SU-DHL-6 (cell line): ENCODE results near the gene PXK.
A peak's percentile ranks its signal among the peaks of the same experiment; 100 is the strongest.

Experiments
- H2AFZ ChIP-seq: fragments of 200-600 bp; sonication (generic); 2 replicates; pipeline ENCODE4 v1.6.1; 2014; ENCODE audit warnings: low read depth, mild to moderate bottlenecking, moderate library complexity, mixed read lengths, antibody characterized with exemption, low read length; ENCODE audit not compliant: severe bottlenecking
- H3F3A ChIP-seq: fragments of 200-600 bp; shearing (Covaris generic); 2 replicates; pipeline ENCODE4 v1.6.0; 2016; ENCODE audit warnings: antibody characterized with exemption, mild to moderate bottlenecking; ENCODE audit not compliant: insufficient read depth
- H3K27ac ChIP-seq: fragments of 200-600 bp; sonication (generic); 2 replicates; pipeline ENCODE4 v1.5.1; 2016; ENCODE audit warnings: low read depth, mild to moderate bottlenecking, low read length, moderate library complexity, mixed read lengths
- H3K27me3 ChIP-seq: fragments of 200-600 bp; sonication (generic), shearing (Covaris generic); 2 replicates; pipeline ENCODE4 v1.6.0; 2014; ENCODE audit warnings: mild to moderate bottlenecking, low read length
- H3K36me3 ChIP-seq: fragments of 200-600 bp; sonication (generic); 2 replicates; pipeline ENCODE4 v1.6.1; 2014; ENCODE audit warnings: mild to moderate bottlenecking, low read length, mixed read lengths
- H3K4me2 ChIP-seq: fragments of 300-600, 200-600 bp; shearing (Covaris generic), sonication (generic); 2 replicates; pipeline ENCODE4 v1.6.0; 2014; ENCODE audit warnings: low read length, low read depth, mild to moderate bottlenecking; ENCODE audit not compliant: poor library complexity, severe bottlenecking
- H3K4me3 ChIP-seq: fragments of 200-600 bp; sonication (generic); 2 replicates; pipeline ENCODE4 v1.5.1; 2014; ENCODE audit warnings: antibody characterized with exemption, low read length, mild to moderate bottlenecking, mixed read lengths; ENCODE audit not compliant: insufficient read depth, poor library complexity, severe bottlenecking
- H3K79me2 ChIP-seq: fragments of 200-600 bp; sonication (generic); 2 replicates; pipeline ENCODE4 v1.6.1; 2014; ENCODE audit warnings: mild to moderate bottlenecking, low read length, moderate library complexity; ENCODE audit not compliant: insufficient read depth
- H3K9ac ChIP-seq: fragments of 200-600 bp; sonication (generic); 2 replicates; pipeline ENCODE4 v1.7.0; 2014; ENCODE audit warnings: mild to moderate bottlenecking, low read length
- H3K9me2 ChIP-seq: fragments of 200-600 bp; sonication (generic); replicated peaks from 2 replicates; pipeline ENCODE4 v1.6.1; 2014; ENCODE audit warnings: low read length; ENCODE audit not compliant: insufficient read depth
- H3K9me3 ChIP-seq: fragments of 200-600 bp; sonication (generic); 2 replicates; pipeline ENCODE4 v1.6.1; 2014; ENCODE audit warnings: low read length, mixed read lengths; ENCODE audit not compliant: insufficient read depth
- H4K20me1 ChIP-seq: fragments of 200-600 bp; sonication (generic); 2 replicates; pipeline ENCODE4 v1.6.1; 2014; ENCODE audit warnings: low read depth, mild to moderate bottlenecking, antibody characterized with exemption, low read length, moderate library complexity, mixed read lengths
- EZH2phosphoT487 ChIP-seq: fragments of 200-600 bp; sonication (generic), shearing (Covaris generic); conservative IDR thresholded peaks from 2 replicates; pipeline ENCODE4 v1.6.1; 2018; ENCODE audit warnings: mild to moderate bottlenecking, antibody characterized with exemption, low read length, moderate library complexity, mixed read lengths
- TF ChIP-seq, protein P1 (sequence below): fragments of 200-600 bp; sonication (generic); IDR thresholded peaks from one replicate; pipeline ENCODE4 v1.5.1; 2017; ENCODE audit warnings: antibody characterized with exemption, mild to moderate bottlenecking, low read length, moderate library complexity; ENCODE audit not compliant: insufficient read depth, poor library complexity, severe bottlenecking

Gene PXK

GRCh38 chr3:58388550-58389091 lies 55.9 kb downstream of the PXK start:
- Histone ChIP-seq H3F3A (peaks cover 5% of the 10 kb centered on the region), H3K4me3 (no peak overlapping the region), H4K20me1 (no peaks in the 10 kb centered on the region), H3K79me2 (peaks cover 11% of the 10 kb centered on the region; the same call in 1 of the 2 replicates), H2AFZ (no peak overlapping the region), H3K36me3 (peaks cover 19% of the 10 kb centered on the region), H3K4me2 (peak overlapping the region; percentile 16), H3K27me3 (no peaks in the 10 kb centered on the region), H3K9ac (0 out of 2 replicates have a peak overlapping the region, but pooled peaks have one; percentile 14), H3K9me3 (no peaks in the 10 kb centered on the region), H3K27ac (peak overlapping the region; percentile 49), H3K9me2 (no peaks in the 10 kb centered on the region)
- TF ChIP-seq EZH2phosphoT487 = no peak
- TF ChIP-seq, protein P1, sequence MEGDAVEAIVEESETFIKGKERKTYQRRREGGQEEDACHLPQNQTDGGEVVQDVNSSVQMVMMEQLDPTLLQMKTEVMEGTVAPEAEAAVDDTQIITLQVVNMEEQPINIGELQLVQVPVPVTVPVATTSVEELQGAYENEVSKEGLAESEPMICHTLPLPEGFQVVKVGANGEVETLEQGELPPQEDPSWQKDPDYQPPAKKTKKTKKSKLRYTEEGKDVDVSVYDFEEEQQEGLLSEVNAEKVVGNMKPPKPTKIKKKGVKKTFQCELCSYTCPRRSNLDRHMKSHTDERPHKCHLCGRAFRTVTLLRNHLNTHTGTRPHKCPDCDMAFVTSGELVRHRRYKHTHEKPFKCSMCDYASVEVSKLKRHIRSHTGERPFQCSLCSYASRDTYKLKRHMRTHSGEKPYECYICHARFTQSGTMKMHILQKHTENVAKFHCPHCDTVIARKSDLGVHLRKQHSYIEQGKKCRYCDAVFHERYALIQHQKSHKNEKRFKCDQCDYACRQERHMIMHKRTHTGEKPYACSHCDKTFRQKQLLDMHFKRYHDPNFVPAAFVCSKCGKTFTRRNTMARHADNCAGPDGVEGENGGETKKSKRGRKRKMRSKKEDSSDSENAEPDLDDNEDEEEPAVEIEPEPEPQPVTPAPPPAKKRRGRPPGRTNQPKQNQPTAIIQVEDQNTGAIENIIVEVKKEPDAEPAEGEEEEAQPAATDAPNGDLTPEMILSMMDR = no peak

- peaks cover 35% of the 10 kb centered on the region for H3K36me3 ChIP-seq
- H3K9me2 ChIP-seq = no peaks in the 10 kb centered on the region
- H3K27me3 ChIP-seq = no peaks in the 10 kb centered on the region
- H3K4me2 ChIP-seq = no peak overlapping the region
- H3K27ac ChIP-seq = no peak overlapping the region
- H3K9me3 ChIP-seq = no peaks in the 10 kb centered on the region
- no peak overlapping the region for H3K9ac ChIP-seq
- H4K20me1 ChIP-seq = no peaks in the 10 kb centered on the region
- TF ChIP-seq EZH2phosphoT487 = no peak
- TF ChIP-seq, protein P1 = no peak
- H3K79me2 ChIP-seq = peaks cover 6% of the 10 kb centered on the region; the same call in 1 of the 2 replicates
- no peak overlapping the region for H2AFZ ChIP-seq
- H3K4me3 ChIP-seq = no peak overlapping the region
- H3F3A ChIP-seq = peaks cover 5% of the 10 kb centered on the region
Measured at GRCh38 chr3:58391156-58391865, 58.6 kb downstream of the PXK start.

GRCh38 chr3:58392181-58392580 lies 59.5 kb downstream of the PXK start:
- TF ChIP-seq EZH2phosphoT487 = no peak
- TF ChIP-seq, protein P1 = no peak
- no peak overlapping the region for H3K4me2 ChIP-seq
- no peak overlapping the region for H2AFZ ChIP-seq
- H3K9ac ChIP-seq = no peak overlapping the region
- H3K9me3 ChIP-seq = no peaks in the 10 kb centered on the region
- H3K4me3 ChIP-seq = no peak overlapping the region
- no peaks in the 10 kb centered on the region for H3K27me3 ChIP-seq
- no peaks in the 10 kb centered on the region for H4K20me1 ChIP-seq
- no peaks in the 10 kb centered on the region for H3K9me2 ChIP-seq
- peaks cover 5% of the 10 kb centered on the region for H3F3A ChIP-seq
- peaks cover 44% of the 10 kb centered on the region for H3K36me3 ChIP-seq
- no peak overlapping the region for H3K27ac ChIP-seq
- peaks cover 3% of the 10 kb centered on the region; the same call in 1 of the 2 replicates for H3K79me2 ChIP-seq
